K562 (cell line): Measurements from ENCODE around the gene C18orf32. TPM values are rescaled to one million over a fixed set of nuclear protein-coding genes. Genes with fewer than 3 reads are reported as not detected.

Source experiments
- CCNT2 ChIP-seq: IDR thresholded peaks from 2 replicates; pipeline ENCODE4 v1.6.1; 2011; ENCODE audit warnings: borderline replicate concordance, low read depth, mild to moderate bottlenecking, moderate library complexity, mixed read lengths, low read length; ENCODE audit not compliant: insufficient read length; ENCODE audit errors: extremely low read depth
- CGGBP1 ChIP-seq: fragments of 250-450 bp; sonication (Bioruptor Pico); IDR thresholded peaks from 2 replicates; pipeline ENCODE4 v1.9.0; 2021; ENCODE audit warnings: mild to moderate bottlenecking
- EHMT2 ChIP-seq: fragments of 450-650 bp; IDR thresholded peaks from 2 replicates; pipeline ENCODE4 v1.6.1; 2018; ENCODE audit warnings: antibody characterized with exemption
- ETV1 ChIP-seq: fragments of 450-650 bp; conservative IDR thresholded peaks from 2 replicates; pipeline ENCODE4 v1.6.1; 2016; ENCODE audit warnings: missing genetic modification characterization, control low read depth, low read depth, missing compliant biosample characterization
- FOXP4 ChIP-seq: sonication (generic); formaldehyde crosslinking; IDR thresholded peaks from 2 replicates; pipeline ENCODE4 v1.8.0; 2022; ENCODE audit warnings: mild to moderate bottlenecking, missing genetic modification reagents, borderline replicate concordance
- HDAC8 ChIP-seq: fragments of 450-650 bp; IDR thresholded peaks from 2 replicates; pipeline ENCODE4 v1.6.1; 2016; ENCODE audit warnings: mild to moderate bottlenecking, missing genetic modification characterization, moderate library complexity, missing compliant biosample characterization
- MIER1 ChIP-seq: fragments of 450-650 bp; IDR thresholded peaks from 2 replicates; pipeline ENCODE4 v1.6.1; 2016; ENCODE audit warnings: antibody characterized with exemption, mild to moderate bottlenecking, low read depth
- NCOA2 ChIP-seq, 2 experiments: fragments of 450-650 bp; IDR thresholded peaks; 2 replicates each; pipeline ENCODE4 v1.6.1; 2018; ENCODE audit warnings: mild to moderate bottlenecking in 2 of 2, moderate library complexity in 1 of 2; ENCODE audit not compliant: partially characterized antibody in 2 of 2
- NONO ChIP-seq, 2 experiments: fragments of 200-400 bp in 1 of 2; fragments of 450-650 bp in 1 of 2; formaldehyde crosslinking in 1 of 2; IDR thresholded peaks; 2 replicates each; pipeline ENCODE4 v1.6.1; 2017; ENCODE audit warnings: low read depth in 2 of 2, mild to moderate bottlenecking in 2 of 2, moderate library complexity in 2 of 2, low read length in 1 of 2
- PPARD ChIP-seq: fragments of 250-450 bp; sonication (Bioruptor Pico); IDR thresholded peaks from 2 replicates; pipeline ENCODE4 v1.8.0; 2022; ENCODE audit warnings: inconsistent platforms, mild to moderate bottlenecking, moderate library complexity
- RFX1 ChIP-seq: fragments of 450-650 bp; IDR thresholded peaks from 2 replicates; pipeline ENCODE4 v1.6.1; 2016; ENCODE audit warnings: mild to moderate bottlenecking, moderate library complexity
- RHOXF2B ChIP-seq: fragments of 250-450 bp; sonication (Bioruptor Pico); conservative IDR thresholded peaks from 2 replicates; pipeline ENCODE4 v1.5.1; 2021
- TAL1 ChIP-seq: fragments of 450-650 bp; IDR thresholded peaks from 2 replicates; pipeline ENCODE4 v1.6.1; 2016; ENCODE audit warnings: mild to moderate bottlenecking
- TEAD4 ChIP-seq, 2 experiments: sonication (generic) in 1 of 2; formaldehyde crosslinking in 1 of 2; IDR thresholded peaks; 2 replicates each; pipeline versions ENCODE4 v1.6.1 to v1.8.0; 2012 to 2022; ENCODE audit warnings: borderline replicate concordance in 1 of 2, inconsistent platforms in 1 of 2, low read length in 1 of 2, mild to moderate bottlenecking in 1 of 2, missing genetic modification reagents in 1 of 2
- U2AF2 ChIP-seq: fragments of 200-400 bp; formaldehyde crosslinking; optimal IDR thresholded peaks from 2 replicates; pipeline ENCODE3; 2017; ENCODE audit warnings: low read depth, mild to moderate bottlenecking, low read length
- ZBED1 ChIP-seq: IDR thresholded peaks from 2 replicates; pipeline ENCODE4 v1.6.1; 2014
- ZNF121 ChIP-seq: sonication (generic); formaldehyde crosslinking; conservative IDR thresholded peaks from 2 replicates; pipeline ENCODE4 v1.8.0; 2022; ENCODE audit warnings: missing genetic modification reagents
- ZNF184 ChIP-seq: sonication (generic); formaldehyde crosslinking; IDR thresholded peaks from 2 replicates; pipeline ENCODE4 v1.5.0; 2020; ENCODE audit warnings: missing genetic modification reagents
- ZNF253 ChIP-seq: fragments of 250-450 bp; sonication (Bioruptor Pico); conservative IDR thresholded peaks from 2 replicates; pipeline ENCODE4 v1.6.1; 2021; ENCODE audit warnings: mild to moderate bottlenecking
- polyA plus RNA-seq, 8 experiments: library from polyadenylated mRNA; depleted of rRNA in 4 of 8; stranded (reverse) in 5 of 8; unstranded in 3 of 8; fragments of >200 nt; fragmentation: Nextera tagmentation in 2 of 8; fragmentation: Illumina TruSeq in 1 of 8; extraction: Ambion mirVana in 2 of 8; extraction: Trizol in 1 of 8; gene quantifications; 2 replicates each; pipeline versions ENCODE4 v1.2.1 to v1.2.3, GENCODE V29; 2011 to 2014; ENCODE audit warnings: inconsistent platforms in 1 of 8, missing spikeins in 1 of 8
- total RNA-seq, 7 experiments: library from RNA; depleted of rRNA in 6 of 7; stranded (reverse); fragments of >200 nt in 6 of 7; fragmentation: Illumina TruSeq in 2 of 7; extraction: Trizol in 2 of 7; gene quantifications; 2 replicates each; pipeline versions ENCODE4 v1.2.1 to v1.2.3, GENCODE V29; 2011 to 2021; ENCODE audit warnings: low replicate concordance in 1 of 7
- TF ChIP-seq, protein P1 (sequence below): fragments of 250-450 bp; sonication (Bioruptor Pico); IDR thresholded peaks from 2 replicates; pipeline ENCODE4 v1.8.0; 2021; ENCODE audit warnings: moderate library complexity, mild to moderate bottlenecking, inconsistent platforms
- TF ChIP-seq, protein P2 (sequence below): sonication (generic); formaldehyde crosslinking; IDR thresholded peaks from 2 replicates; pipeline ENCODE4 v1.8.1; 2023; ENCODE audit warnings: mild to moderate bottlenecking, missing genetic modification reagents
- TF ChIP-seq, protein P3 (sequence below), 2 experiments: fragments of 200-800 bp in 1 of 2; sonication (Bioruptor generic) in 1 of 2; sonication (generic) in 1 of 2; formaldehyde crosslinking in 1 of 2; IDR thresholded peaks in 1 of 2; conservative IDR thresholded peaks in 1 of 2; 2 replicates each; pipeline versions ENCODE4 v1.5.0 to v1.6.1; 2016 to 2020; ENCODE audit warnings: missing compliant biosample characterization in 1 of 2, missing genetic modification characterization in 1 of 2, missing genetic modification reagents in 1 of 2

Gene C18orf32
- total and polyA plus RNA-seq, 9 of the 15 experiments (the other 6 are each of a cell fraction or from before 2014, with no cell fraction given) = 8.5 to 35.0 (median 20.4) TPM

DNA sequence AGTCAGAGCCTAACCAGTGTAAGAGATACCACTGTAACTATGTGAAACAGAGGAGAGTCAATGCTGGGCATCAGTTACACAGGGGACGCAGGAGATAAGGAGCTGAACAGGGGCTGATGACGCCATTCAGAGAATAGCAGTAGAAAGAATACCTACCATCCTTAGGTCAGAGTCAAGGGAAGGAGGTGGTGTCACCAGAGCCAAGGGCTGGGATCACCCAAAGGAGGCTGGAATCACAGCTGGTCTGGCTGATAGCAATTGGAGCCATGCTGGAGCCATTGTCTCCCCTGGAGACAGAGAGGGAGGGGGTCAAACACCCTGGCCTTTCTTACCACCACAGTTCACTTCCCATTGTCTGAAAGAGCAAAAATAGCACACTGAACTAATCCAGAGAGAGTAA lies 37.3 kb upstream of the C18orf32 start (continued):
- TF ChIP-seq FOXP4 (CRISPR knock-in tag) = no peak
- no peak for TF ChIP-seq MIER1
- TF ChIP-seq, protein P1, sequence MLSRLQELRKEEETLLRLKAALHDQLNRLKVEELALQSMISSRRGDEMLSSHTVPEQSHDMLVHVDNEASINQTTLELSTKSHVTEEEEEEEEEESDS (CRISPR knock-in tag) = no peak
- TF ChIP-seq TAL1 = peak; percentile 61
- TF ChIP-seq HDAC8 = no peak
- TF ChIP-seq NONO (IDR thresholded peaks at IDR 0.05; ENCODE audit: low read depth in 2 of 2, low read length in 1 of 2) = no peak
- TF ChIP-seq ETV1 = no peak
- TF ChIP-seq U2AF2 = no peak
- no peak for TF ChIP-seq NCOA2 (IDR thresholded peaks at IDR 0.05; ENCODE audit: partially characterized antibody in 2 of 2)
- no peak for TF ChIP-seq ZNF121
- no peak for TF ChIP-seq CCNT2
- TF ChIP-seq RFX1 = peak; percentile 63
- no peak for TF ChIP-seq ZNF253
- TF ChIP-seq CGGBP1 (CRISPR knock-in tag) = no peak
- peak; percentile 32; the same call in 1 of the 2 replicates for TF ChIP-seq TEAD4 (IDR thresholded peaks at IDR 0.05; ENCODE audit: low read length)
- no peak for TF ChIP-seq TEAD4 (CRISPR knock-in tag; IDR thresholded peaks at IDR 0.05; ENCODE audit: borderline replicate concordance)
- TF ChIP-seq RHOXF2B (CRISPR knock-in tag) = no peak
- TF ChIP-seq, protein P2, sequence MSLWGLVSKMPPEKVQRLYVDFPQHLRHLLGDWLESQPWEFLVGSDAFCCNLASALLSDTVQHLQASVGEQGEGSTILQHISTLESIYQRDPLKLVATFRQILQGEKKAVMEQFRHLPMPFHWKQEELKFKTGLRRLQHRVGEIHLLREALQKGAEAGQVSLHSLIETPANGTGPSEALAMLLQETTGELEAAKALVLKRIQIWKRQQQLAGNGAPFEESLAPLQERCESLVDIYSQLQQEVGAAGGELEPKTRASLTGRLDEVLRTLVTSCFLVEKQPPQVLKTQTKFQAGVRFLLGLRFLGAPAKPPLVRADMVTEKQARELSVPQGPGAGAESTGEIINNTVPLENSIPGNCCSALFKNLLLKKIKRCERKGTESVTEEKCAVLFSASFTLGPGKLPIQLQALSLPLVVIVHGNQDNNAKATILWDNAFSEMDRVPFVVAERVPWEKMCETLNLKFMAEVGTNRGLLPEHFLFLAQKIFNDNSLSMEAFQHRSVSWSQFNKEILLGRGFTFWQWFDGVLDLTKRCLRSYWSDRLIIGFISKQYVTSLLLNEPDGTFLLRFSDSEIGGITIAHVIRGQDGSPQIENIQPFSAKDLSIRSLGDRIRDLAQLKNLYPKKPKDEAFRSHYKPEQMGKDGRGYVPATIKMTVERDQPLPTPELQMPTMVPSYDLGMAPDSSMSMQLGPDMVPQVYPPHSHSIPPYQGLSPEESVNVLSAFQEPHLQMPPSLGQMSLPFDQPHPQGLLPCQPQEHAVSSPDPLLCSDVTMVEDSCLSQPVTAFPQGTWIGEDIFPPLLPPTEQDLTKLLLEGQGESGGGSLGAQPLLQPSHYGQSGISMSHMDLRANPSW (CRISPR knock-in tag) = no peak
- 0 out of 2 replicates have a peak, but pooled peaks have one; percentile 11 for TF ChIP-seq EHMT2
- TF ChIP-seq ZBED1 = no peak
- TF ChIP-seq ZNF184 (CRISPR knock-in tag) = no peak
- TF ChIP-seq, protein P3, sequence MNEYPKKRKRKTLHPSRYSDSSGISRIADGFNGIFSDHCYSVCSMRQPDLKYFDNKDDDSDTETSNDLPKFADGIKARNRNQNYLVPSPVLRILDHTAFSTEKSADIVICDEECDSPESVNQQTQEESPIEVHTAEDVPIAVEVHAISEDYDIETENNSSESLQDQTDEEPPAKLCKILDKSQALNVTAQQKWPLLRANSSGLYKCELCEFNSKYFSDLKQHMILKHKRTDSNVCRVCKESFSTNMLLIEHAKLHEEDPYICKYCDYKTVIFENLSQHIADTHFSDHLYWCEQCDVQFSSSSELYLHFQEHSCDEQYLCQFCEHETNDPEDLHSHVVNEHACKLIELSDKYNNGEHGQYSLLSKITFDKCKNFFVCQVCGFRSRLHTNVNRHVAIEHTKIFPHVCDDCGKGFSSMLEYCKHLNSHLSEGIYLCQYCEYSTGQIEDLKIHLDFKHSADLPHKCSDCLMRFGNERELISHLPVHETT (CRISPR knock-in tag; conservative IDR thresholded peaks at IDR 0.05 in 1 of 2, IDR thresholded peaks at IDR 0.05 in 1 of 2) = 0 out of 4 replicates have a peak, but pooled peaks of 1 of the 2 experiments have one; percentile 30
- TF ChIP-seq PPARD (CRISPR knock-in tag) = no peak
